Calu3 (cell line): ENCODE results near the gene PADI6. TPM values are rescaled to one million over a fixed set of nuclear protein-coding genes. Genes with fewer than 3 reads are reported as not detected.

ENCODE experiments used
- BruUV-seq: library from RNA; stranded (reverse); fragments of 400-500 nt; replicated peaks from 2 replicates; lab custom pipeline; 2021; lab: Mats Ljungman, UMichigan
- CTCF ChIA-PET: fragments of 300-600 bp; sonication (Branson Sonifier 250); formaldehyde crosslinking; loops from one replicate; lab custom pipeline; 2022; ENCODE audit warnings: antibody characterized with exemption; lab: Charles Lee
- DNase-seq: peaks from one replicate; pipeline ENCODE4 v3.0.0; 2022
- H3K27ac Mint-ChIP-seq: one replicate; pipeline ENCODE4 v1.8.0; 2022; ENCODE audit warnings: mixed read lengths; ENCODE audit not compliant: unreplicated experiment
- H3K27me3 Mint-ChIP-seq: one replicate; pipeline ENCODE4 v1.8.0; 2022; ENCODE audit warnings: mixed read lengths; ENCODE audit not compliant: unreplicated experiment
- H3K36me3 Mint-ChIP-seq: one replicate; pipeline ENCODE4 v1.8.0; 2022; ENCODE audit warnings: mild to moderate bottlenecking, moderate library complexity, mixed read lengths; ENCODE audit not compliant: insufficient read depth, unreplicated experiment
- H3K4me1 Mint-ChIP-seq: one replicate; pipeline ENCODE4 v1.8.0; 2022; ENCODE audit warnings: mild to moderate bottlenecking, low read depth, mixed read lengths; ENCODE audit not compliant: unreplicated experiment
- H3K4me3 Mint-ChIP-seq: one replicate; pipeline ENCODE4 v1.8.0; 2022; ENCODE audit warnings: mild to moderate bottlenecking, low read depth, moderate library complexity, mixed read lengths; ENCODE audit not compliant: unreplicated experiment
- H3K9me3 Mint-ChIP-seq: one replicate; pipeline ENCODE4 v1.8.0; 2022; ENCODE audit warnings: low read depth, mixed read lengths; ENCODE audit not compliant: unreplicated experiment
- CTCF ChIP-seq: fragments of 200-600 bp; IDR thresholded peaks from one replicate; pipeline ENCODE4 v1.8.0; 2022; ENCODE audit warnings: antibody characterized with exemption; ENCODE audit not compliant: unreplicated experiment
- intact Hi-C: fragments of 100-400 bp; cut with micrococcal nuclease; formaldehyde crosslinking; loops from one replicate; pipeline ENCODE4 v1.10.0; 2022; ENCODE audit not compliant: unreplicated experiment
- total RNA-seq: library from RNA; stranded (reverse); gene quantifications from 2 replicates; pipeline ENCODE4 v1.2.3, GENCODE V29; 2022

The PADI6 gene
- total RNA-seq, 1 experiment from 2014 or later, result not detected

GRCh38 chr1:17397910-17398695, 26.1 kb downstream of the PADI6 start:
- no peaks in the 10 kb centered on the region for H3K36me3 Mint-ChIP-seq
- intact Hi-C loops, result no loop called here
- H3K4me1 Mint-ChIP-seq, result no peaks in the 10 kb centered on the region
- CTCF ChIA-PET, result no interaction called here
- DNase-seq, result no peak
- H3K27ac Mint-ChIP-seq, result no peak overlapping the region
- TF ChIP-seq CTCF, result no peak
- no peak overlapping the region for H3K4me3 Mint-ChIP-seq
- no TSS peak for BruUV-seq
- no peaks in the 10 kb centered on the region for H3K9me3 Mint-ChIP-seq
- peaks cover 26% of the 10 kb centered on the region for H3K27me3 Mint-ChIP-seq

- Mint-ChIP-seq H3K36me3 (peaks cover 15% of the 10 kb centered on the region), H3K9me3 (no peaks in the 10 kb centered on the region), H3K4me3 (no peak overlapping the region), H3K27ac (no peak overlapping the region), H3K27me3 (no peaks in the 10 kb centered on the region), H3K4me1 (no peaks in the 10 kb centered on the region)
- no TSS peak for BruUV-seq
- intact Hi-C loops, result loop anchor here (10.0 kb wide), 1 partner anchor 166 kb away; no protein-coding TSS in a partner anchor
- DNase-seq, result no peak
- no peak for TF ChIP-seq CTCF
- CTCF ChIA-PET, result interaction anchor here (0.7 kb wide), 1 partner anchor 155 kb away, joined by 4 read pairs; no protein-coding TSS in a partner anchor
Observed at GRCh38 chr1:17400725-17401341, 28.8 kb downstream of the PADI6 start.

- H3K4me3 Mint-ChIP-seq, result no peak overlapping the region
- H3K27ac Mint-ChIP-seq, result no peak overlapping the region
- intact Hi-C loops, result loop anchor here (10.0 kb wide), 1 partner anchor 167 kb away; no protein-coding TSS in a partner anchor
- no peaks in the 10 kb centered on the region for H3K9me3 Mint-ChIP-seq
- no peak for TF ChIP-seq CTCF
- H3K27me3 Mint-ChIP-seq, result no peaks in the 10 kb centered on the region
- CTCF ChIA-PET, result no interaction called here
- BruUV-seq, result no TSS peak
- H3K36me3 Mint-ChIP-seq, result peaks cover 18% of the 10 kb centered on the region
- no peaks in the 10 kb centered on the region for H3K4me1 Mint-ChIP-seq
- DNase-seq, result no peak
Observed at GRCh38 chr1:17401841-17402240, 29.8 kb downstream of the PADI6 start.

- no peak overlapping the region for H3K4me3 Mint-ChIP-seq
- intact Hi-C loops, result loop anchor here (10.0 kb wide), 1 partner anchor 168 kb away; no protein-coding TSS in a partner anchor
- no TSS peak for BruUV-seq
- H3K36me3 Mint-ChIP-seq, result peaks cover 29% of the 10 kb centered on the region
- no peaks in the 10 kb centered on the region for H3K4me1 Mint-ChIP-seq
- H3K27me3 Mint-ChIP-seq, result no peaks in the 10 kb centered on the region
- no peak overlapping the region for H3K27ac Mint-ChIP-seq
- DNase-seq, result no peak
- CTCF ChIA-PET, result no interaction called here
- TF ChIP-seq CTCF, result no peak
- no peaks in the 10 kb centered on the region for H3K9me3 Mint-ChIP-seq
Observed at GRCh38 chr1:17403081-17403480, 31.1 kb downstream of the PADI6 start.
